Common myeloid progenitor, CD34-positive (primary cell): ENCODE measurements around the gene IDH3B.

Experiments
- CTCF ChIA-PET: fragments of 350-600 bp; sonication (Branson Sonifier 250); formaldehyde crosslinking; loops from one replicate; lab custom pipeline; 2021; ENCODE audit warnings: antibody characterized with exemption; lab: Charles Lee
- POLR2A ChIA-PET: fragments of 350-600 bp; sonication (Branson Sonifier 250); formaldehyde crosslinking; loops from one replicate; lab custom pipeline; 2021; ENCODE audit warnings: antibody characterized with exemption; lab: Charles Lee
- DNase-seq, 3 donors: peaks; one replicate each; pipeline versions ENCODE4 v3.0.0 to v3.0.0-alpha.2; 2013
- H3K27ac ChIP-seq, 2 experiments: 1 replicate in 1 of 2; 2 replicates in 1 of 2; pipeline ENCODE4 v1.7.0; 2013; ENCODE audit warnings: inconsistent platforms in 2 of 2, low read length in 2 of 2, mild to moderate bottlenecking in 2 of 2, low read depth in 1 of 2, moderate library complexity in 1 of 2; ENCODE audit not compliant: severe bottlenecking in 2 of 2, insufficient read depth in 1 of 2, poor library complexity in 1 of 2
- H3K27me3 ChIP-seq, 5 experiments: replicated peaks in 2 of 5; 1 replicate in 3 of 5; 2 replicates in 2 of 5; pipeline versions ENCODE4 v1.6.1 to v1.7.0; 2013; ENCODE audit warnings: low read length in 4 of 5, mild to moderate bottlenecking in 2 of 5, moderate library complexity in 2 of 5, inconsistent platforms in 1 of 5; ENCODE audit not compliant: insufficient read depth in 5 of 5, control insufficient read depth in 4 of 5
- H3K36me3 ChIP-seq, 4 experiments: 1 replicate in 2 of 4; 2 replicates in 2 of 4; pipeline versions ENCODE4 v1.6.1 to v1.7.0; 2013; ENCODE audit warnings: low read length in 3 of 4, control low read depth in 1 of 4, mild to moderate bottlenecking in 1 of 4; ENCODE audit not compliant: control insufficient read depth in 4 of 4, insufficient read depth in 4 of 4
- H3K4me1 ChIP-seq, 4 experiments: 1 replicate in 3 of 4; 2 replicates in 1 of 4; pipeline versions ENCODE4 v1.6.1 to v1.7.1; 2013; ENCODE audit warnings: low read length in 3 of 4, mild to moderate bottlenecking in 3 of 4, control low read depth in 1 of 4, inconsistent platforms in 1 of 4, moderate library complexity in 1 of 4; ENCODE audit not compliant: control insufficient read depth in 4 of 4, insufficient read depth in 4 of 4; ENCODE audit errors: control extremely low read depth in 1 of 4
- H3K4me3 ChIP-seq, 7 experiments: 1 replicate in 4 of 7; 2 replicates in 3 of 7; pipeline versions ENCODE4 v1.5.1 to v1.7.0; 2013; ENCODE audit warnings: mild to moderate bottlenecking in 7 of 7, low read length in 6 of 7, moderate library complexity in 6 of 7, inconsistent platforms in 2 of 7, low read depth in 2 of 7, control low read depth in 1 of 7; ENCODE audit not compliant: insufficient read depth in 4 of 7, control insufficient read depth in 1 of 7; ENCODE audit errors: extremely low read depth in 1 of 7
- H3K9me3 ChIP-seq, 5 experiments: 1 replicate in 4 of 5; 2 replicates in 1 of 5; pipeline versions ENCODE4 v1.6.1 to v1.7.1; 2013; ENCODE audit warnings: low read length in 4 of 5, mild to moderate bottlenecking in 2 of 5, inconsistent platforms in 1 of 5, low read depth in 1 of 5, moderate library complexity in 1 of 5; ENCODE audit not compliant: control insufficient read depth in 4 of 5, insufficient read depth in 2 of 5; ENCODE audit errors: control extremely low read depth in 1 of 5
- WGBS: methylation state at CpG from one replicate; pipeline ENCODE4 v1.1.5; 2013; ENCODE audit not compliant: insufficient coverage; 5-methylcytosine and 5-hydroxymethylcytosine counted together

Gene IDH3B

GRCh38 chr20:2655331-2656116 lies 8.5 kb downstream of the IDH3B start:
- WGBS, result 99% methylated on average over 15 of the region's 17 CpGs
- CTCF ChIA-PET, result interaction anchor here (0.8 to 1.4 kb wide), 2 partner anchors 21 to 32 kb away, joined by 3 read pairs; no protein-coding TSS in a partner anchor
- peaks cover 10 to 35% (median 27%) of the 10 kb centered on the region in 4 experiments for H3K4me1 ChIP-seq
- DNase-seq, result no peak
- H3K27ac ChIP-seq, result no peak overlapping the region
- peaks cover 26 to 73% (median 55%) of the 10 kb centered on the region in 4 experiments for H3K36me3 ChIP-seq
- H3K9me3 ChIP-seq, result no peaks in the 10 kb centered on the region
- POLR2A ChIA-PET, result interaction anchor here (0.6 kb wide), 1 partner anchor 8 kb away, joined by 3 read pairs; the partner anchor contains the start of gene IDH3B
- H3K27me3 ChIP-seq, result no peaks in the 10 kb centered on the region
- peak overlapping the region in 1 of 7 experiments; percentile 96 for H3K4me3 ChIP-seq

GRCh38 chr20:2654831-2655230 lies 9.2 kb downstream of the IDH3B start:
- no peak overlapping the region for H3K27ac ChIP-seq
- H3K27me3 ChIP-seq, result no peaks in the 10 kb centered on the region
- no peak for DNase-seq
- peaks cover 22 to 66% (median 49%) of the 10 kb centered on the region in 4 experiments for H3K36me3 ChIP-seq
- H3K9me3 ChIP-seq, result no peaks in the 10 kb centered on the region
- H3K4me1 ChIP-seq, result peaks cover 10 to 35% (median 27%) of the 10 kb centered on the region in 4 experiments
- 100% methylated on average over 3 of the region's 3 CpGs for WGBS
- peak overlapping the region in 1 of 7 experiments; percentile 96 for H3K4me3 ChIP-seq
- CTCF ChIA-PET, result interaction anchor here (1.3 to 1.4 kb wide), 3 partner anchors 11 to 21 kb away, joined by 3 to 5 read pairs (median 3); no protein-coding TSS in a partner anchor
- POLR2A ChIA-PET, result no interaction called here

- Histone ChIP-seq H3K36me3 (peaks cover 22 to 62% (median 46%) of the 10 kb centered on the region in 4 experiments), H3K4me3 (peak overlapping the region in 5 of 7 experiments; percentile 27 to 99 (median 96)), H3K4me1 (peaks cover 10 to 35% (median 27%) of the 10 kb centered on the region in 4 experiments), H3K9me3 (no peaks in the 10 kb centered on the region), H3K27ac (peak overlapping the region; percentile 4 to 88), H3K27me3 (no peaks in the 10 kb centered on the region)
- 93% methylated on average over 7 of the region's 9 CpGs for WGBS
- ChIA-PET POLR2A (no interaction called here), CTCF (interaction anchor here (1.3 to 1.4 kb wide), 3 partner anchors 11 to 22 kb away, joined by 3 to 5 read pairs (median 3); no protein-coding TSS in a partner anchor)
- DNase-seq, result no peak
These were observed 9.6 kb downstream of the IDH3B start for GRCh38 chr20:2654384-2654822.

GRCh38 chr20:2653556-2654383 lies 10.2 kb downstream of the IDH3B start:
- CTCF ChIA-PET, result interaction anchor here (1.2 to 1.7 kb wide), 6 partner anchors 10 to 125 kb away, joined by 3 to 10 read pairs (median 4); partner anchors contain the start of gene IDH3B
- 64% methylated on average over 21 of the region's 24 CpGs for WGBS
- peak overlapping the region; percentile 56 to 88 for H3K27ac ChIP-seq

GRCh38 chr20:2652724-2653555 lies 11.1 kb downstream of the IDH3B start:
- peak overlapping the region; percentile 86 to 99 (median 91) for H3K4me3 ChIP-seq

More at GRCh38 chr20:2653556-2654383, 10.2 kb downstream of the IDH3B start:
- POLR2A ChIA-PET, result interaction anchor here (2.1 kb wide), 1 partner anchor 10 kb away, joined by 23 read pairs; the partner anchor contains the start of gene IDH3B
- H3K9me3 ChIP-seq, result no peaks in the 10 kb centered on the region
- H3K4me3 ChIP-seq, result peak overlapping the region; percentile 86 to 99 (median 91)
- peaks cover 10 to 35% (median 27%) of the 10 kb centered on the region in 4 experiments for H3K4me1 ChIP-seq
- DNase-seq, result no peak
- H3K27me3 ChIP-seq, result no peaks in the 10 kb centered on the region
- peaks cover 22 to 55% (median 42%) of the 10 kb centered on the region in 4 experiments for H3K36me3 ChIP-seq

More at GRCh38 chr20:2652724-2653555, 11.1 kb downstream of the IDH3B start:
- ChIA-PET POLR2A (interaction anchor here (1.0 to 2.1 kb wide), 2 partner anchors 11 to 207 kb away, joined by 3 to 23 read pairs; partner anchors contain the start of gene IDH3B), CTCF (interaction anchor here (1.2 to 1.7 kb wide), 3 partner anchors 10 to 124 kb away, joined by 3 to 10 read pairs (median 4); partner anchors contain the start of gene IDH3B)
- no peak for DNase-seq
- H3K9me3 ChIP-seq, result no peaks in the 10 kb centered on the region
- H3K27ac ChIP-seq, result peak overlapping the region; percentile 56 to 88
- peaks cover 10 to 35% (median 27%) of the 10 kb centered on the region in 4 experiments for H3K4me1 ChIP-seq
- H3K36me3 ChIP-seq, result peaks cover 22 to 47% (median 34%) of the 10 kb centered on the region in 4 experiments
- under 1% methylated on average over 56 of the region's 56 CpGs for WGBS
- H3K27me3 ChIP-seq, result no peaks in the 10 kb centered on the region
